ENCODE results near the gene KLC1. TPM values are rescaled to one million over a fixed set of nuclear protein-coding genes. Genes with fewer than 3 reads are reported as not detected.

KLC1 gene
- total and polyA plus RNA-seq, 2 of the 13 experiments (the other 11 are each of a cell fraction or from before 2014, with no cell fraction given): 53.2 to 63.5 TPM

- TF ChIP-seq CREBL2 (CRISPR knock-in tag; IDR thresholded peaks at IDR 0.05; ENCODE audit: borderline replicate concordance) (no peak), ZNF562 (CRISPR knock-in tag; IDR thresholded peaks at IDR 0.05; ENCODE audit: borderline replicate concordance) (no peak), ONECUT2 (CRISPR knock-in tag; IDR thresholded peaks at IDR 0.05) (no peak)
These were observed 110.9 kb downstream of the KLC1 start (continued) for GRCh38 chr14:103739793-103740501.

- in situ Hi-C loops (cut with HindIII; ENCODE audit: extremely low pct_ligation_motif_present, low pct_unique_long_range_greater_than_20kb) (no loop called here), intact Hi-C loops (cut with micrococcal nuclease; ENCODE audit: unreplicated experiment) (no loop called here)
- Histone ChIP-seq H4K20me1 (ENCODE audit: insufficient read depth, low read length) (no peaks in the 10 kb centered on the region), H3K36me3 (replicated peaks in 1 of 2; ENCODE audit: control insufficient read depth in 1 of 2, insufficient read depth in 2 of 2, low read length in 2 of 2) (peaks cover 11 to 28% of the 10 kb centered on the region in 2 experiments; a peak in 3 of 5 replicates), H3K9ac (ENCODE audit: insufficient read depth, low read depth, low read length) (no peak overlapping the region), H3K4me3 (replicated peaks in 1 of 3; ENCODE audit: insufficient read depth in 1 of 3, low read depth in 2 of 3, low read length in 3 of 3) (no peak overlapping the region), H3K4me1 (ENCODE audit: insufficient read depth, low read length) (peaks cover 24% of the 10 kb centered on the region), H3K9me3 (ENCODE audit: low read length) (no peaks in the 10 kb centered on the region), H3K79me2 (ENCODE audit: insufficient read depth, low read length) (no peaks in the 10 kb centered on the region), H3K27me3 (ENCODE audit: control insufficient read depth in 1 of 2, insufficient read depth in 2 of 2, low read length in 2 of 2) (no peaks in the 10 kb centered on the region), H3K4me2 (ENCODE audit: low read depth, low read length) (no peak overlapping the region), H3K27ac (ENCODE audit: extremely low read length, insufficient read depth, low read length) (no peak overlapping the region), H2AFZ (ENCODE audit: low read length) (no peak overlapping the region)
- ChIA-PET CTCF (ENCODE audit: low intra/inter-chr PET ratio, low total read pairs) (no interaction called here), POLR2A (no interaction called here)
- FAIRE-seq (no peak), DNase-seq (ENCODE audit: low spot score) (no peak), ATAC-seq (no peak)
- 98% methylated on average over 14 of the region's 14 CpGs for WGBS (ENCODE audit: low lambda C conversion rate)
- TF ChIP-seq ZNF589 (CRISPR knock-in tag; conservative IDR thresholded peaks at IDR 0.05) (no peak), XRCC5 (optimal IDR thresholded peaks at IDR 0.05; ENCODE audit: low read length) (no peak)
- no TSS peak for BruUV-seq (replicated peaks)
These were observed 112.1 kb downstream of the KLC1 start for GRCh38 chr14:103740991-103741689.

All from HepG2 (cell line).